Measurements from ENCODE around the gene CEBPZ.

The CEBPZ gene

DNA sequence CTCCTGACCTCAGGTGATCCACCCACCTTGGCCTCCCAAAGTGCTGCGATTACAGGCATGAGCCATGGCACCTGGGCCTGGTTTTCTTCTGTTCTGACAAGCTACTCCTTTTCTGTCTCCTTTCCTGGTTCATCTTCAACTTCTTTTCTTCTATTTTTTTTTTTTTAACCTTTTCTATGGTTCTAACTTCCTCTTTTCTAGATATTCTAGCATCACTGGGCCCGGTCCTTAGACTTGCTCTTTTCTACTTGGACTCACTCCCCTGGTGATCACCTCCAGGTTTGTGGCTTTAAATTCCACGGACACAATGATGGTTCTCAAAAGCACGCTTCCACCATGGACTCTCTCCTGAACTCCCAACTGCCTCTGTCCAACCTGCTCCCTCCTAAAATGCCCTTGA lies 76.6 kb downstream of the CEBPZ start:
- no peak for TF ChIP-seq Cebpa-rat (IDR thresholded peaks at IDR 0.05)
- H3K9me3 ChIP-seq (replicated peaks in 1 of 11): peaks cover 0 to 27% (median 16%) of the 10 kb centered on the region in 11 experiments; a peak in 14 of 22 replicates
- no peak overlapping the region for H3K4me3 ChIP-seq
- no peaks in the 10 kb centered on the region for H3K27me3 ChIP-seq
- H3K36me3 ChIP-seq: peaks cover 5 to 38% (median 27%) of the 10 kb centered on the region in 11 experiments; a peak in 20 of 22 replicates
- peaks cover 19 to 30% (median 25%) of the 10 kb centered on the region in 10 experiments for H3K4me1 ChIP-seq
- no peak overlapping the region for H3K9ac ChIP-seq
- peaks cover 0 to 31% (median 7%) of the 10 kb centered on the region in 11 experiments; a peak in 8 of 22 replicates for H4K20me1 ChIP-seq
- H3K4me2 ChIP-seq: peak overlapping the region in 10 of 11 experiments; percentile 84 to 97 (median 93); a peak in 19 of 22 replicates
- H3K27ac ChIP-seq: no peak overlapping the region

DNA sequence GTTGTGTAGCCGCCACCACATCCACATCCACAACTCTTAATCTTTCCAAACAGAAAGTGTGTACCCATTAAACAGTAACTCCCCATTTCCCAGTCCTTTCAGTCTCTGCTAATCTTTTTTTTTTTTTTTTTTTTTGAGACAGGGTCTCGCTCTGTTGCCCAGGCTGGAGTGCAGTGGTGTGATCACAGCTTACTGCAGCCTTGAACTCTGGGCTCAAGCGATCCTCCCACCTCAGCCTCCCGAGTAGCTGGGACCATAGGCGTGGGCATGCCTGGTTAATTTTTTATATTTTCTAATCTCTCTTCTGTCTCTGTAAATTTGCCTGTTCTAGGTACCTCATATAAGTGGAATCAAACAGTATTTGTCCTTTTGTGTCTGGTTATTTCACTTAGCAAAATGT lies 78.2 kb downstream of the CEBPZ start:
- TF ChIP-seq Cebpa-rat (IDR thresholded peaks at IDR 0.05): no peak
- H3K4me2 ChIP-seq: no peak overlapping the region

More for the DNA sequence above, 78.2 kb downstream of the CEBPZ start:
- Histone ChIP-seq H3K36me3 (peaks cover 14 to 51% (median 37%) of the 10 kb centered on the region in 11 experiments), H3K27ac (no peak overlapping the region), H3K4me3 (no peak overlapping the region), H3K27me3 (no peaks in the 10 kb centered on the region), H3K9me3 (replicated peaks in 1 of 11) (peaks cover 0 to 27% (median 16%) of the 10 kb centered on the region in 11 experiments; a peak in 14 of 22 replicates), H3K9ac (no peak overlapping the region), H4K20me1 (peaks cover 0 to 47% (median 10%) of the 10 kb centered on the region in 11 experiments; a peak in 8 of 22 replicates), H3K4me1 (peaks cover 19 to 33% (median 25%) of the 10 kb centered on the region in 10 experiments)
